ENCODE measurements around the gene IDH3A. TPM values are rescaled to one million over a fixed set of nuclear protein-coding genes. Genes with fewer than 3 reads are reported as not detected.

IDH3A gene
- total RNA-seq, 1 experiment from 2014 or later: 115 TPM

- no peaks in the 10 kb centered on the region for H3K9me2 ChIP-seq (ENCODE audit: insufficient read depth)
- CTCF ChIA-PET: interaction anchor here (1.4 to 2.1 kb wide), 4 partner anchors 11 to 80 kb away, joined by 3 to 27 read pairs (median 13); no protein-coding TSS in a partner anchor
- intact Hi-C loops (cut with micrococcal nuclease): no loop called here
These were observed 44.8 kb downstream of the IDH3A start for GRCh38 chr15:78193731-78194567.

More at GRCh38 chr15:78193731-78194567, 44.8 kb downstream of the IDH3A start:
- Histone ChIP-seq H3K9ac (ENCODE audit: low read length) (no peak overlapping the region), H3K79me2 (ENCODE audit: insufficient read depth, low read length) (no peaks in the 10 kb centered on the region), H3K4me2 (ENCODE audit: low read length) (no peak overlapping the region), H3K4me1 (ENCODE audit: control insufficient read depth in 1 of 2, insufficient read depth in 2 of 2, low read length in 2 of 2) (no peaks in the 10 kb centered on the region), H4K20me1 (ENCODE audit: insufficient read depth) (no peaks in the 10 kb centered on the region), H3K4me3 (replicated peaks in 1 of 2; ENCODE audit: low read depth in 1 of 2, low read length in 2 of 2) (no peak overlapping the region), H2AFZ (ENCODE audit: low read depth, low read length, poor library complexity, severe bottlenecking) (no peak overlapping the region), H3K9me3 (ENCODE audit: control insufficient read depth in 1 of 2, insufficient read depth in 1 of 2, low read depth in 1 of 2, low read length in 2 of 2) (no peaks in the 10 kb centered on the region), H3K36me3 (ENCODE audit: control insufficient read depth in 1 of 2, insufficient read depth in 2 of 2, low read length in 2 of 2) (no peaks in the 10 kb centered on the region), H3K27me3 (ENCODE audit: insufficient read depth, low read length) (no peaks in the 10 kb centered on the region), H3K27ac (ENCODE audit: low read depth, low read length) (no peak overlapping the region)
- TF ChIP-seq SP1 (IDR thresholded peaks at IDR 0.05; ENCODE audit: low read depth) (no peak), EZH2 (IDR thresholded peaks at IDR 0.05) (no peak), POLR2AphosphoS5 (IDR thresholded peaks at IDR 0.05; ENCODE audit: low read depth, low read length) (no peak), JUND (IDR thresholded peaks at IDR 0.05) (no peak), CTCF (IDR thresholded peaks at IDR 0.05 in 2 of 3, conservative IDR thresholded peaks at IDR 0.05 in 1 of 3; ENCODE audit: borderline replicate concordance in 1 of 3, insufficient read depth in 1 of 3, low read depth in 2 of 3, low read length in 2 of 3) (no peak), YY1 (IDR thresholded peaks at IDR 0.05; ENCODE audit: extremely low read depth, insufficient replicate concordance, low read depth, low read length) (no peak), REST (IDR thresholded peaks at IDR 0.05; ENCODE audit: low read depth) (no peak), SIN3A (IDR thresholded peaks at IDR 0.05; ENCODE audit: low read depth) (no peak), EGR1 (IDR thresholded peaks at IDR 0.05; ENCODE audit: low read depth) (no peak), SRF (IDR thresholded peaks at IDR 0.05; ENCODE audit: low read depth) (no peak), TCF7L2 (IDR thresholded peaks at IDR 0.05; ENCODE audit: borderline replicate concordance, extremely low read depth, insufficient read depth, insufficient read length) (no peak), FOSL1 (IDR thresholded peaks at IDR 0.05; ENCODE audit: low read depth) (no peak), CEBPB (IDR thresholded peaks at IDR 0.05; ENCODE audit: low read depth) (no peak), CBX3 (IDR thresholded peaks at IDR 0.05; ENCODE audit: low read depth) (no peak), ZBTB33 (IDR thresholded peaks at IDR 0.05; ENCODE audit: extremely low read depth, insufficient replicate concordance, low read length) (no peak), RAD21 (IDR thresholded peaks at IDR 0.05; ENCODE audit: low read depth) (no peak)
- TF ChIP-seq, protein P1, sequence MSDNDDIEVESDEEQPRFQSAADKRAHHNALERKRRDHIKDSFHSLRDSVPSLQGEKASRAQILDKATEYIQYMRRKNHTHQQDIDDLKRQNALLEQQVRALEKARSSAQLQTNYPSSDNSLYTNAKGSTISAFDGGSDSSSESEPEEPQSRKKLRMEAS (IDR thresholded peaks at IDR 0.05): no peak
- TF ChIP-seq, protein P2, sequence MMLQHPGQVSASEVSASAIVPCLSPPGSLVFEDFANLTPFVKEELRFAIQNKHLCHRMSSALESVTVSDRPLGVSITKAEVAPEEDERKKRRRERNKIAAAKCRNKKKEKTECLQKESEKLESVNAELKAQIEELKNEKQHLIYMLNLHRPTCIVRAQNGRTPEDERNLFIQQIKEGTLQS (IDR thresholded peaks at IDR 0.05): no peak
- POLR2A ChIA-PET: no interaction called here
- BruUV-seq (replicated peaks): no TSS peak
- RAD21 ChIA-PET (ENCODE audit: low non-redundant PET in 1 of 2, low total read pairs in 2 of 2, uncharacterized antibody in 2 of 2, unreplicated experiment in 2 of 2): no interaction called here
- DNase-seq (ENCODE audit: low read depth, low spot score) (no peak), ATAC-seq (no peak)
